Dendritic cell treated with granulocyte-macrophage colony-stimulating factor and Interleukin-4, amounts not matched to agents 40 ng/mL and 50 ng/mL, for 4 days (primary cell): ENCODE data around the gene NOD2.

Experiments
- H3K27ac Mint-ChIP-seq: one replicate; pipeline ENCODE4 v1.8.0; 2022; ENCODE audit warnings: mild to moderate bottlenecking, mixed read lengths
- H3K27me3 Mint-ChIP-seq: one replicate; pipeline ENCODE4 v1.8.0; 2022; ENCODE audit warnings: mild to moderate bottlenecking, mixed read lengths
- H3K36me3 Mint-ChIP-seq: one replicate; pipeline ENCODE4 v1.8.0; 2022; ENCODE audit warnings: low read depth, mixed read lengths
- H3K4me1 Mint-ChIP-seq: one replicate; pipeline ENCODE4 v1.8.0; 2022; ENCODE audit warnings: low read depth, mixed read lengths
- H3K4me3 Mint-ChIP-seq: one replicate; pipeline ENCODE4 v1.8.0; 2022; ENCODE audit warnings: mild to moderate bottlenecking, moderate library complexity, mixed read lengths
- H3K9me3 Mint-ChIP-seq: one replicate; pipeline ENCODE4 v1.8.0; 2022; ENCODE audit warnings: mixed read lengths
- intact Hi-C: fragments of 100-400 bp; cut with micrococcal nuclease; formaldehyde crosslinking; loops from one replicate; pipeline ENCODE4 v1.15.0; 2022

The NOD2 gene

GRCh38 chr16:50741781-50742575 lies 48.6 kb downstream of the NOD2 start, which contains the start of gene CYLD:
Gene CYLD (plus strand): TSS chr16:50742086. CDS start chr16:50749699, 7,613 bp downstream.
- Mint-ChIP-seq H3K27me3 (no peaks in the 10 kb centered on the region), H3K4me1 (peaks cover 70% of the 10 kb centered on the region), H3K9me3 (no peaks in the 10 kb centered on the region), H3K27ac (peak within 1 kb of the TSS; percentile 91), H3K36me3 (peaks cover 37% of the 10 kb centered on the region), H3K4me3 (peak within 1 kb of the TSS; percentile 77)
- intact Hi-C loops = loop anchor here (1.0 to 10.0 kb wide), 5 partner anchors 33 to 377 kb away; partner anchors contain the start of genes BRD7 and NKD1

GRCh38 chr16:50742576-50743200 lies 49.3 kb downstream of the NOD2 start:
- H3K4me1 Mint-ChIP-seq = peaks cover 68% of the 10 kb centered on the region
- no peaks in the 10 kb centered on the region for H3K27me3 Mint-ChIP-seq
- peaks cover 36% of the 10 kb centered on the region for H3K36me3 Mint-ChIP-seq
- H3K27ac Mint-ChIP-seq = peak overlapping the region; percentile 91
- intact Hi-C loops = loop anchor here (5.0 to 10.0 kb wide), 3 partner anchors 45 to 378 kb away; partner anchors contain the start of genes BRD7 and NKD1
- peak overlapping the region; percentile 68 for H3K4me3 Mint-ChIP-seq
- H3K9me3 Mint-ChIP-seq = no peaks in the 10 kb centered on the region

GRCh38 chr16:50743581-50744225 lies 50.3 kb downstream of the NOD2 start:
- H3K4me3 Mint-ChIP-seq = peak overlapping the region; percentile 68
- intact Hi-C loops = loop anchor here (5.0 to 10.0 kb wide), 3 partner anchors 46 to 379 kb away; partner anchors contain the start of genes BRD7 and NKD1
- H3K27ac Mint-ChIP-seq = peak overlapping the region; percentile 91
- H3K27me3 Mint-ChIP-seq = no peaks in the 10 kb centered on the region
- peaks cover 60% of the 10 kb centered on the region for H3K4me1 Mint-ChIP-seq
- no peaks in the 10 kb centered on the region for H3K9me3 Mint-ChIP-seq
- H3K36me3 Mint-ChIP-seq = peaks cover 36% of the 10 kb centered on the region

- Mint-ChIP-seq H3K36me3 (peaks cover 31% of the 10 kb centered on the region), H3K4me3 (peak overlapping the region; percentile 21), H3K27ac (peak overlapping the region; percentile 51), H3K4me1 (peaks cover 54% of the 10 kb centered on the region), H3K9me3 (no peaks in the 10 kb centered on the region), H3K27me3 (no peaks in the 10 kb centered on the region)
- intact Hi-C loops = loop anchor here (5.0 to 10.0 kb wide), 3 partner anchors 48 to 380 kb away; partner anchors contain the start of genes BRD7 and NKD1
These were observed 51.5 kb downstream of the NOD2 start for GRCh38 chr16:50744881-50745280.

- H3K9me3 Mint-ChIP-seq = no peaks in the 10 kb centered on the region
- H3K4me1 Mint-ChIP-seq = peaks cover 46% of the 10 kb centered on the region
- intact Hi-C loops = loop anchor here (2.0 to 10.0 kb wide), 3 partner anchors 75 to 381 kb away; partner anchors contain the start of genes BRD7 and NKD1
- H3K27ac Mint-ChIP-seq = no peak overlapping the region
- H3K27me3 Mint-ChIP-seq = no peaks in the 10 kb centered on the region
- peaks cover 33% of the 10 kb centered on the region for H3K36me3 Mint-ChIP-seq
- H3K4me3 Mint-ChIP-seq = no peak overlapping the region
These were observed 52.5 kb downstream of the NOD2 start for GRCh38 chr16:50745940-50746339.

GRCh38 chr16:50747207-50747956 lies 54.0 kb downstream of the NOD2 start:
- H3K9me3 Mint-ChIP-seq = no peaks in the 10 kb centered on the region
- peaks cover 38% of the 10 kb centered on the region for H3K4me1 Mint-ChIP-seq
- peaks cover 41% of the 10 kb centered on the region for H3K36me3 Mint-ChIP-seq
- H3K4me3 Mint-ChIP-seq = no peak overlapping the region
- intact Hi-C loops = loop anchor here (2.0 to 10.0 kb wide), 3 partner anchors 77 to 383 kb away; partner anchors contain the start of genes BRD7 and NKD1
- H3K27ac Mint-ChIP-seq = no peak overlapping the region
- no peaks in the 10 kb centered on the region for H3K27me3 Mint-ChIP-seq

GRCh38 chr16:50751528-50751927 lies 58.1 kb downstream of the NOD2 start:
- Mint-ChIP-seq H3K9me3 (no peaks in the 10 kb centered on the region), H3K27ac (no peak overlapping the region), H3K4me3 (no peak overlapping the region), H3K36me3 (peaks cover 48% of the 10 kb centered on the region), H3K27me3 (no peaks in the 10 kb centered on the region), H3K4me1 (peaks cover 12% of the 10 kb centered on the region)
- intact Hi-C loops = no loop called here

GRCh38 chr16:50752471-50753235 lies 59.2 kb downstream of the NOD2 start:
- no peaks in the 10 kb centered on the region for H3K27me3 Mint-ChIP-seq
- no peaks in the 10 kb centered on the region for H3K9me3 Mint-ChIP-seq
- peaks cover 50% of the 10 kb centered on the region for H3K36me3 Mint-ChIP-seq
- no peak overlapping the region for H3K4me3 Mint-ChIP-seq
- H3K4me1 Mint-ChIP-seq = peaks cover 8% of the 10 kb centered on the region
- no peak overlapping the region for H3K27ac Mint-ChIP-seq
- intact Hi-C loops = no loop called here

GRCh38 chr16:50756473-50756872 lies 63.1 kb downstream of the NOD2 start:
- Mint-ChIP-seq H3K4me1 (peaks cover 19% of the 10 kb centered on the region), H3K36me3 (peaks cover 48% of the 10 kb centered on the region)

GRCh38 chr16:50761267-50761666 lies 67.9 kb downstream of the NOD2 start:
- H3K4me1 Mint-ChIP-seq = peaks cover 21% of the 10 kb centered on the region
- peaks cover 63% of the 10 kb centered on the region for H3K36me3 Mint-ChIP-seq

More at GRCh38 chr16:50756473-50756872, 63.1 kb downstream of the NOD2 start:
- H3K27me3 Mint-ChIP-seq = no peaks in the 10 kb centered on the region
- no peak overlapping the region for H3K27ac Mint-ChIP-seq
- intact Hi-C loops = no loop called here
- H3K4me3 Mint-ChIP-seq = no peak overlapping the region
- no peaks in the 10 kb centered on the region for H3K9me3 Mint-ChIP-seq

GRCh38 chr16:50762241-50762640 lies 68.8 kb downstream of the NOD2 start:
- intact Hi-C loops = no loop called here
- no peak overlapping the region for H3K27ac Mint-ChIP-seq

More at GRCh38 chr16:50761267-50761666, 67.9 kb downstream of the NOD2 start:
- intact Hi-C loops = no loop called here
- no peaks in the 10 kb centered on the region for H3K27me3 Mint-ChIP-seq
- no peak overlapping the region for H3K4me3 Mint-ChIP-seq
- H3K9me3 Mint-ChIP-seq = peaks cover 11% of the 10 kb centered on the region
- peak overlapping the region; percentile 15 for H3K27ac Mint-ChIP-seq

GRCh38 chr16:50763211-50763610 lies 69.8 kb downstream of the NOD2 start:
- no peak overlapping the region for H3K4me3 Mint-ChIP-seq
- H3K36me3 Mint-ChIP-seq = peaks cover 60% of the 10 kb centered on the region
- H3K27ac Mint-ChIP-seq = no peak overlapping the region
- intact Hi-C loops = no loop called here
- H3K9me3 Mint-ChIP-seq = peaks cover 18% of the 10 kb centered on the region
- no peaks in the 10 kb centered on the region for H3K27me3 Mint-ChIP-seq
- H3K4me1 Mint-ChIP-seq = peaks cover 17% of the 10 kb centered on the region

More at GRCh38 chr16:50762241-50762640, 68.8 kb downstream of the NOD2 start:
- peaks cover 21% of the 10 kb centered on the region for H3K4me1 Mint-ChIP-seq
- peaks cover 18% of the 10 kb centered on the region for H3K9me3 Mint-ChIP-seq
- no peak overlapping the region for H3K4me3 Mint-ChIP-seq
- H3K36me3 Mint-ChIP-seq = peaks cover 69% of the 10 kb centered on the region
- H3K27me3 Mint-ChIP-seq = no peaks in the 10 kb centered on the region
